Femur (tissue), 1 donor: ENCODE results near the gene NR1D1.

Experiments used
- DNase-seq: peaks from one replicate; pipeline ENCODE4 v3.0.0-alpha.2; 2017

The NR1D1 gene

DNA sequence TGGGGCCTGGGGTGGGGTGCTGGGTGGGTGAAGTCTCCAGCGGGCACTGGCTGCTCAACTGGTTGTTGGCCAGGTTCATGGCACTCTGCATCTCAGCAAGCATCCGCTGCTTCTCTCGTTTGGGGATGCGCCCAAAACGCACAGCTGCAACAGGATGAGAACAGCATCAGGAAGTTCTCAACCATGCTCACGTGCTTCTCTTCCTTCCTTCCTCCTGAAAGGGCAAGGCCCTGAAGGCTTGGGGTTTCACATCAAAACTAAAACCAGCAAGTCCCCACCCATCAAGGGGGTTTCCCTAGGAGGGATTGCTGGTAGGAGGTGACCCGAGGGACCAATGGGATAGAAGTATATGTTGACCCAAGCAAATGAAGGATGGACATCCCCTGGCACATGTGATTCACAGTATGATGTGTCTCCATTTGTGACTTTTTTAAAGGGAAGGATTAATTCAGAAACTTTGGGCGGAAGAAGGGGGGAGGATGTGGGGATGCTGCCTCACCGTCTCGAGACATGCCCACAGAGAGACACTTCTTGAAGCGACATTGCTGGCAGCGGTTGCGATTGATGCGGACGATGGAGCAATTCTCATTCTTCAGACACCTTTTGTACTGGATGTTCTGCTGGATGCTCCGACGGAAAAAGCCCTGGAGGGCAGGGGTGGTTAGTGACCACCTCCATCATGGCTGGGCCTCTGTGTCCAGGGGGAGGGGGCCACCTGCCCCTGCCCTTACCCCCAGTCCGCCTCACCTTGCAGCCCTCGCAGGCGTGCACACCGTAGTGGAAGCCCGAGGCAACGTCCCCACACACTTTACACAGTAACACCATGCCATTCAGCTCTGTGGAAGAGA is 4.2 kb downstream of the NR1D1 start:
- peak; percentile 62 for DNase-seq

DNA sequence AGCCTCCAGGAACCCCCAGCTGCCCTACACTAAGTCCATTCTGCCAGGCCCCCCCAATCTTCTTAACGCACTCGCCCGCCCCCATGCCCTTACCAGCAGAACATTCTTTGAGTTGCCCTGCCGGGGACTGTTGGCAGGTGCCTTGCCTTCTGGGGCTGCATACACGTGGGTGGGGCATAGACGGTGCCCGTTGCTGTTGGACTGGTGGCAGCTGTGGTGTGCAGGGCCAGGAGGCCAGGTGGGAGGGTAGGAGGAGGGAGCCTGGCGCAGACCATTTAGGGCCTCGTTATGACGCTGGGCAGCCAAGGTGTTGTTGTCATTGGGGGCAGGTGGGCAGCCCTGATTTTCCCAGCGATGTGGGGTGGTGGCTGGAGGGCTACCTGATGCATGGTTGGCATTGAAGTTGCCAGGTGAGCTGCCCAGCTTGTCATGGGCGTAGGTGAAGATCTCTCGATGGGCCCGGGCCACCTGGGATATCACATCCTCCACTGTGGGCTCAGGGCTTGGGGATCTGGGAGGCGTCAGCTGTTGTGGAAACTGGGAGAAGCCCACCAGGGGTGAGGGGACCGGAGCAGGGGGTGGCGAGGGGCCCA is 4.9 kb downstream of the NR1D1 start:
- peak; percentile 37 for DNase-seq

DNA sequence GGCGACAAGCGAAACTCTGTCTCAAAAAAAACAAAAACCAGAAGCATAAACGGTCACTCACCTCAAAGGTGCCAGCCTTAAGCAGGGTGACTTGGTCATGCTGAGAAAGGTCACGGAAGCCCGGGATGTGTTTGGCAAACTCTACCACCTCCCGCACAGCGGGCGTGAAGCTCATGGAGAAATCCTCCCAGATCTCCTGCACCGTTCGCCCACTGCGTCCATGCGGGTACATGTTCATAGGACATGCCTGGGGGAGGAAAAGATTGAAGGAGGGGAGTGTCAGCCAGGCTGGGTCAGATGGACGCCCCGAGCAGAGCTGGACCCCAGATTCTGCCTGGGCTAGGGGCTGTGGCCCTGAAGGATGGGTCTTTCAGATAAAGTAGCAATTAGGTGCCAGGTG is 5.5 kb downstream of the NR1D1 start:
- DNase-seq: no peak

DNA sequence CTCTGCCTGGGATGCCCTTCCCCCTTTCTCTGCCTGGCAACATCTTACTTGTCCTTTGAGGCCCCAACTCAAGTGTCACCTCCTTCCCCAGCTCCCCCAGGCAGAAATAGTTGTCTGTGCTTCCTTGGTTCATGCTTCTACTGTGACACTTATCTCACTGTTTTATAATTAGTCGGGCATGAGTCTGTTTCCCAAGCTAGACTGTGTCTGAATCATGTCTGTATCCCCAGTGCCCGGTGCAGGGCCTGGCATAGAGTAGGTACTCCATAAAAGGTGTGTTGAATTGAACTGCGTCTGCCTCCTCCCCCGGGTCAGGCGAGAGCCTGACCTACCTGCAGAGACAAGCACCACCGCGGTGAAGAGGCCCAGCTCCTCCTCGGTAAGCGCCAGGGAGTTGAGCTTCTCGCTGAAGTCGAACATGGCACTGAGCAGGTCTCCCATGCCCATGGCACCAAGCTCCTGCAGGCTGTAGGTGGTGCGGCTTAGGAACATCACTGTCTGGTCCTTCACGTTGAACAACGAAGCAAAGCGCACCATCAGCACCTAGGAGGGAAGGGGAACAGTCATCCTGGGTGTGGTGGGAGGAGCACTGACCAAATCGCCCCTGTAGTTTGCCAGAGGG is 6.7 kb downstream of the NR1D1 start:
- no peak for DNase-seq

DNA sequence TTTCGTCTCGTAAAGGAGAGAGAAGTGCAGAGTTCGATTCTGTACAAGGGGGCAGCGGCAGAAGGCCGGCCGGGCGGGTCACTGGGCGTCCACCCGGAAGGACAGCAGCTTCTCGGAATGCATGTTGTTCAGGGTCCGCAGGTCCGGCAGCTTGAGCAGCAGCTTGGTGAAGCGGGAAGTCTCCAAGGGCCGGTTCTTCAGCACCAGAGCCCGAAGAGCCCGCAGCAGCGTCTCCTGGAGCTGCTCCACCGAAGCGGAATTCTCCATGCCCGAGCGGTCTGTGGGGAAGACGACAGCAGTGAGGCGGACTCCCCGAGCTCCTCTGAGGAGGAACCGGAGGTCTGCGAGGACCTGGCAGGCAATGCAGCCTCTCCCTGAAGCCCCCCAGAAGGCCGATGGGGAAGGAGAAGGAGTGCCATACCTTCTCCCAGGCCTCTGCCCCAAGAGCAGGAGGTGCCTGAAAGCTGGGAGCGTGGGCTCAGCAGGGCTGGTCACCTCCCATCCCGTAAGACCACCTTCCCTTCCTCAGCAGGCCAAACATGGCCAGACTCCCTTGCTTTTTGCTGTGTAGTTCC is 7.3 kb downstream of the NR1D1 start:
- DNase-seq: no peak

DNA sequence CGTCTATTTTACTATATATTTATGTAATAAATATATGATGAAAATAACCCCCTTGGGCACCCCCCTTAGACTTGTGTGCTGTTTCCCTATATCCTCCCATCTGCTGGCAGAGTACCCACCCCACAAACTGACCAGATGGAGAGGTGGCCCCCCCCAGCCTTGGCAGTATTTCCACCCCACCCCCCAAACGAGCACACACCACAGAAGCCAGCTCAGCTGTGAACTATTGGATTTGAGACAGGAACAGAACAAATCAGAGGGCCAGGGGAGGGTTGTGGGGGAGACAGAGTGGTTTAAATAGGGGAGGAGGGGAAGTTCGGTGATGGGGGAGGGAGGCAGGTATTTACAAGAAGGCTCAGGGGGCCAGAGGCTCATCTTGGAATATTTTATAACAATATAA is 7.8 kb downstream of the NR1D1 start:
- DNase-seq: peak; percentile 49

DNA sequence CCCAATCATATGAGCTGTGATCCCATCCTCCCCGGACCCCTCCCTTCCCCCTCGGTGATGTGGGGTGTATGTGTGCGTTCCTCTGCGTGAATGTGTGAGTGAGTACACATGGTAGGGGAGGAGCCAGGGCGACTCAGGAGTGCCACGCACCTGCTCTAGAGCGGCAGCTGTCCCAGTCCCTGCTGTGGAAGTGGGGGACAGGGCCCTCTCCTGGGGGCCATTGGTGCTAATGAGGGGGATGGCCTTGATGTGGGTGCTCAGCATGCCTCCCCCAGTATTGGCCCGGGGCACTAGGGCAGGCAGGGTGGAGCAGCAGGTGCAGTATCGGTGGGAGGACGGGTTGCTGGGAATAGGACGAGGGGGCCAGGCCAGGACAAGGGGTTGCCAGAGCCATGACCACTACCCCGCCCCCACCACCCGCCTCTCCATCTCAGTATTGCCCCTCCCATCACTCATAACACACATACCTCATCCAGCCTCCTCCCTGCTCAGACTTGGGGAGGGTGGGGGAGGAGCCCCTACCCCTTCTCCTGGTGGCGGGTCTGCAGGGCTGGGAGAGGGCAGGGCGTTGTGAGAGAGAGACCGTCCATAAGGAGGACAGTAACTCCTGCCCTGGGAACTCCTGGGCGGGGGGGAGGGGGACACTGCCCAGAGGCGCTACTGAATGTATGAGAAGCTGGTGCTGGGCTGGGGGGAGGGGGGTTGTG is 8.5 kb downstream of the NR1D1 start:
- DNase-seq: peak; percentile 38

DNA sequence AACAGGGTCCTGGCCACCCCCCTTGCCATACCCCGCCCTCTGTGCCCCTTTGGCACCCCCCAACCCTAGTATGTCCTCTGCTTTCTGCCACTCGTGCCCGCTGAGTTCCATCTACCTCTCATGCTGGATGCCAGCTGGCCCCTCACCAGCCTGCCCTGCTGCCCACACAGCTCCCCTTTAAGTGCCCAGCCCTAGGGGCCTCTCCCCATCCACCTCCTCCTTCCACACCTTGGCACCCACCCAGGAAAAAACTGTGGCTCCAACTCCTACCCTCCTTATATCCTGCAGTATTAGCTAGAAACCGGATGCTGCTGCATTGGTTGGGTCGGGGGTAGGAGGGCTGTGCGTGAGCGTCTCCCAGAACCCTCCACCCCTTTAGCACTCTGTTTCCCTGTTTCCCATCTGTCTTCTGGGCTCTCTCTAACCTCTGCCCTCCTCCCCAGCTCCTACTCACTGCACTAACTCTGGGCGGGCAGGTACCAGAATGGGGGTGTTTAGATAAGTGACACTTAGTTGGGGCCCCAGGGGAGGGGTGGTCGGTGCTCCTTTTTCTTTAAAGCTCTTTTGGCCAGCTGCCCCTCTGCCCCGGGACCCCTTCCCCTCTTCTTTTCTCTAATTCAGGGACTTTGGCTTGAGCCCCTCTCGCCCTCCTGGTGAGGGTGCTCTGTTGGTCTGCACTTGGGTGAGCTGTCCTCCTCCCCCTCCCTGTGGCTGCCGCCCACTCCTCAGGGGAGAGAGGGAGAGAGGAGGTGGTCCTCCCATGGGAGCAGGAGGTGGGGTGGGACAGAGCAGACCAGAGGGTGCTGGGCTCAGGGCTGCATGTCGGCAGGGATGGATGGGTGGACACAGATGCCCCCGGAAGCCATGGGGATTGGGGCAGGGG is 9.9 kb downstream of the NR1D1 start:
- DNase-seq: peak; percentile 69

DNA sequence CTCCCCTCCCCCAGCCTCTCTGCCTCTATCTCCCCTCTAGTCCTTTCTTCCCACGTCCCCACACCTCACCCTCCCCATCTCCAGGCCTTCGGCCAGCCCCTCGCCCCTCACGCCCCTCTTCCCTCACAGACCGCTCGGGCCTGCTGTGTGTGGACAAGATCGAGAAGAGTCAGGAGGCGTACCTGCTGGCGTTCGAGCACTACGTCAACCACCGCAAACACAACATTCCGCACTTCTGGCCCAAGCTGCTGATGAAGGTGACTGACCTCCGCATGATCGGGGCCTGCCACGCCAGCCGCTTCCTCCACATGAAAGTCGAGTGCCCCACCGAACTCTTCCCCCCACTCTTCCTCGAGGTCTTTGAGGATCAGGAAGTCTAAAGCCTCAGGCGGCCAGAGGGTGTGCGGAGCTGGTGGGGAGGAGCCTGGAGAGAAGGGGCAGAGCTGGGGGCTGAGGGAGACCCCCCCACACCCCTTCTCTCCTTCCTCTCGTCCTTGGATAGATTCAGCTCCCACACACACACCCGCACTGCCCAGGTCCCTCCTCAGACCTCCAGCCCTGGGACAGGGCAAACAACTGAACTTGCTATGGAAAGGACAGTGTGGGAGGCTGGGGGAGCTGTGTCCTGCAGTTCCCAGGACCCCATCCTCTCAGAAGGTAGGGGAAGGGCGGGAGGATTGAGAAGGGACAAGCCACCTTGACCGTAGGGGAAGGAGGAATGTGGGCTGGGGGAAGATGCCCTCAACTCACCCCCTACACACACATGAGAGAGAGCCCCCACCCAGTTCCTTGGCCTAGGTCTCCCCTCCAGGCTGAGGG is 11.1 kb downstream of the NR1D1 start:
- DNase-seq: no peak

DNA sequence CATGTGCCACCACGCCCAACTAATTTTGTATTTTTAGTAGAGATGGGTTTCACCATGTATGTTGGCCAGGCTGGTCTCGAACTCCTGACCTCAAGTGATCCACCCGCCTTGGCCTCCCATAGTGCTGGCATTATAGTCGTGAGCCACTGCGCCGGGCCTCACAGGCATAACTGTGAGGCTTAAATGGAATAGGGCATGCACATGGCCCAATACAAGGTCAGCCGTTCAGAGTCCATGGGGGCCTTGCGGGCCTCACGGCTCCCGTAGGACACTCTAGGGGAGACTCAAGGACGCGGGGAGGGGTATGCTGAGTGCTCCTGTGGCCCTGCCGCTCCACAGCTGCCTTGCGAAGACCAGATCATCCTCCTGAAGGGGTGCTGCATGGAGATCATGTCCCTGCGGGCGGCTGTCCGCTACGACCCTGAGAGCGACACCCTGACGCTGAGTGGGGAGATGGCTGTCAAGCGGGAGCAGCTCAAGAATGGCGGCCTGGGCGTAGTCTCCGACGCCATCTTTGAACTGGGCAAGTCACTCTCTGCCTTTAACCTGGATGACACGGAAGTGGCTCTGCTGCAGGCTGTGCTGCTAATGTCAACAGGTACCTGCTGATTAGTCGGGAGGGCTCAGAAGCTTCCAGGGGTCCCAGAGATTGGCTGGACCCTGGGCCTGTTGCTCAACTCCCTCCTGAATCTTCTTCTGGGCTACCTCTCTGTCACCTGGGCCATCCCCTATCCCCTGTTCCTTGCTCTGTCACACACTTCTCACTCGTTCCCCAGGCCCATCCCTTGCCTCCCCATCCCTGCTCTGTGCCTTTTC is 12.3 kb downstream of the NR1D1 start:
- no peak for DNase-seq

DNA sequence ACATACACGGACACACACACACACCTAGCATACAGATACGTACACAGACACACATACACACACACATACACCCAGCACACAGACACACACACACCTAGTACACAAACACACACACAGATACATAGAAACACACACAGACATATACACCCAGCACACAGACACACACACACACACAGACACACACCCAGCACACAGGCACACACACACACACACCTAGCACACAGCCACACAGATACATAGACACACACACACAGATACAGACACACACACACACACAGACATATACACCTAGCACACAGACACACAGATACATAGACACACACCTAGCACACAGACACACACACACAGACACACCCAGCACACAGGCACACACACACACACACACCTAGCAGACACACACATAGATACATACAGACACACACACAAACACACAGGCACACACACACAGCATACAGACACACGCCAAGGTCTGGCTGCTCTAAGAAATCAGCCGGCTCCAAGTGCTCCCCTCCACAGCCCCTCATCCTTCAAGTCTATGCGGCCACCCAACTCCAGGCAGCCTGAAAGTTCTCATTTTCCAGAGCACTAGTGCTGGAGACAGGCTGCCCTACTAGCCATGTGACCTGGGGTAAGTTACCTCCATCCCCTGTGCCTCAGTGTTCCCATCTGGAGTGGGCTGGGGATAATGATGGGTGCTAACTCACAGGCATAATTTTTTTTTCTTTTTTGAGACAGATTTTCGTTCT is 13.2 kb downstream of the NR1D1 start:
- DNase-seq: no peak

DNA sequence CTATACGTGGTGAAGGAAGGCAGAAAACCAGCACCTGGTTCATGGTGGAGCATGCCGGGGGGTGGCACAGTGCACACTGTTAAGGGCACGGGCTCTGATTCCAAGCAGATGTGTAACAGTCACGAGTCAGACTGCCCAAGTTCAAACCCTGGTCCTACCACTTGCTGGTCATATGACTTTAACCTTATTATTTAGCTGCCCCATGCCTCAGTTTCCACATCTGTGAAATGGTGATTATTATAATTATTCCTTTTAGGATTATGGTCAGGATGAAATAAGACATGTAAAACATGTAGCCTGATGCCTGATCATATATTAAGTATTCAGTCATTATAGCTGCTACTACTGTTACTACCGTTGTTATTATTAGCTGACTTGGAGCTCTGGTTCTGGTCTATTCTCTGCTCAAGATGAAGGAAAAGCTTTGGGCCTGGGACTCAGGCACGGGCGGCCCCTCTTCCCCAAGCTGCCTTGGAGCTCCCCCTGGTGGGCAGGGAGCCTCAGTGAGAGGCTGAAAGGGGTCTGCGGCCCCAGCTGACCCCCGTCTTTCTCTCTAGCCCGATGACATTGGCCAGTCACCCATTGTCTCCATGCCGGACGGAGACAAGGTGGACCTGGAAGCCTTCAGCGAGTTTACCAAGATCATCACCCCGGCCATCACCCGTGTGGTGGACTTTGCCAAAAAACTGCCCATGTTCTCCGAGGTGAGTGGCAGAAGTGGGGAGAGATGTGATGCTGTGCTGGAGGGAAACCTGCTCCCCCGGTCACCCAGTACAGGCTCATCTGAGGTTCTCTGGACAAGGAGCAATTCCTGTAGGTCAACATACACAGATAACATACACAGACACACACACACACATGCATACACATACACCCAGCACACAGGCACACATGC is 14.0 kb downstream of the NR1D1 start:
- peak; percentile 50 for DNase-seq

DNA sequence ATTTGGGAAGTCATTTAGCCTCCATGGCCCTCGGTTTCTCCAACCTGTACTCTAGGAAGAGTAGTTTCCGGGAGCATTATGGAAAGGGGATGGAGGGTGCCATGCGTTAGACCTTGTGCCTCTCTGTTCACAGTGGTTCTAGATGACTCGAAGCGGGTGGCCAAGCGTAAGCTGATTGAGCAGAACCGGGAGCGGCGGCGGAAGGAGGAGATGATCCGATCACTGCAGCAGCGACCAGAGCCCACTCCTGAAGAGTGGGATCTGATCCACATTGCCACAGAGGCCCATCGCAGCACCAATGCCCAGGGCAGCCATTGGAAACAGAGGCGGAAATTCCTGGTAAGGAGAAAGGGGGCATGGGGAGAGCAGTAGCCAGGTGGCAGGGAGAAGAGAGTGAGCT is 15.9 kb downstream of the NR1D1 start:
- no peak for DNase-seq

DNA sequence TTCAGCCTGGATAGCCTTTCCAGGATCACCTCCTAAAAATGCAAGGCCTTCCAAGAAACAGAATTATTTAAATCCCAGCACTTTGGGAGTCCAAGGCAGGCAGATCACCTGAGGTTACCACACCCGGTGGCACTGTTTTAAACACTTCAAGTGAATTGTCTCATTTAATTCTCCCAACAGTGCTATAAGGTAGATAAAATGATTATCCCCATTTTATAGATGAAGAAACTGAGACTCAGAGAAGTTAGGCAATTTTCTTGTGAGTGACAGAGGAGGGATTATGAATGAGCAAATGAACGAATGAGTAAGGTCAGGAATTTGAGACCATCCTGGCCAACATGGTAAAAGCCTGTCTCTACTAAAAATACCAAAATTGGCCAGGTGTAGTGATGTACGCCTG is 20.8 kb downstream of the NR1D1 start:
- DNase-seq: no peak

DNA sequence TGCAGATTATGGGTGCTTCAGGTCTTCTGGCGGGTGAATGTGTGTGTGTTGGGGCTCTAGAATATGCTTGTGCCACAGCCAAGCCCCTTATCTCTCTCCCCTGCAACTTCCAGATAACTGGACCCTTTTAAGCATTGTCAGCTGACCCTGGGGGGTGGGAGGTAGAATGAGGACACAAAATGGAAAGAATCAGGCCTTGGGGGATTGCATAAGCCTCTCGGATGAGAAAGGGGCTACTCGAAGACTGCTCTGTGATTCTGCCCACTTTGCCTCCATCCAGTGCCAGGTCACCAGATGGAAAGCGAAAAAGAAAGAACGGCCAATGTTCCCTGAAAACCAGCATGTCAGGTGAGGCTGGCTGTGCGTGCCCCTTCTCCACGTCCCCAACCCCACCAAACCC is 23.8 kb downstream of the NR1D1 start:
- no peak for DNase-seq

DNA sequence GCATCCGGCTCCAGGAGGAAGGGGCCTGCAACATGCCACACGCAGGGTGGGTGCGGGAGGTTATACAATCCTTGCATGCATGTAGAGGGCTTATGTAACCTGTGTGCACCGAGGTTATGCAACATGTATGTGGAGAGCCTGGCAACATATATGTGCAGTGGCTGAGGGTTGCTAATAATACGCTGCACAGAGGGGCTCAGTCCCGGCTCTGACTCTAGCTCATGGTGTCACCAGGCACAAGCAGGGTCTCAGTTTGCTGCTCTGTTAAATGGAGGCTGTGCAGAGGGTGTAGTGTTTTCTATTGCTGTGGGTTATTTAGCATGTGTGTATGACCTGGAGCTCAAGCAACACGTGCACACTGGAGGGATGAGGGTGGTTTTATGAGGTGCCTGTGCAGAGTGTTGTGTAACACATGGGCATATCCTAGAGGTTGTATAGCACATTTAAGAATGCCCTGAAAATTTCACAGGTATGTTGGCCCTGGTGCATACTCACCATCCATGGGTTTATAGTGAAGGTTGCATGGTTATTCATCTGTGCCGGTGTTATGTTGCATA is 24.4 kb downstream of the NR1D1 start:
- peak; percentile 25 for DNase-seq

DNA sequence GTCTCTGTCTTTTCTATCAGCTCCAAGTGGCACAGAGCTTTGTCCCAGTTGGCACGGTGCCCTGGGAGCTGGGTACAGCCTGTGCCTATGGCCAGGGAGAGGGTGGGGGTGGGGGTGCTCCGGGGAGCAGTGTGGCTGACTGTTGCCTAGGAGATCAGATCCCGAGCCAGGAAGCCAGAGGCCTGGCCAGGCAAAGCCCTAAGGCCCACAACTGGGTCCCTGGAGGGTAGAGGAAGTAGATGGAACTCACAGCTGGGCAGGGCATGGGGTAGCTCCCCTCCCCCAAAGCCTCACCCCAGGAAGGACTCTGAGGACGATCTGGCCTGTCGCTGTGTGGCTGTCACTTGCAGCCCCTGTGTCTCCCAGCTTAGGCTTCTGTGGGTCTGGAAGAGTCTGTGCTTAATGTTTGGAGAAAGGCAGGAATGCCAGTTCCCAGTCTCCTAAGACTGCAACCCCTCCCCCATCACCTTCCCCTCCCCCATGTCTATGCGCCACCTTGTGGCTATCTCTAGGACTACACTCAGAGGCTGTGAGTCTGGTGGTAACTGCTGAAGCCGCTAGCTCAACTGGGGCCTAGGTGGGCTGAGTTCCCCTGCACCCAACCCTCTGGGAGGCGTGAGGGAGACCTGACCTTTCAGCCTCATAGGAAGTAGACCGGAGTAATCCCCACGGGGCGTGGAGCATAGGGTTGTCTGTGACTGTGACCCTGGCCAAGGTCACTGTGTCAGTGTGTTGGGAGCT is 25.0 kb downstream of the NR1D1 start:
- no peak for DNase-seq

DNA sequence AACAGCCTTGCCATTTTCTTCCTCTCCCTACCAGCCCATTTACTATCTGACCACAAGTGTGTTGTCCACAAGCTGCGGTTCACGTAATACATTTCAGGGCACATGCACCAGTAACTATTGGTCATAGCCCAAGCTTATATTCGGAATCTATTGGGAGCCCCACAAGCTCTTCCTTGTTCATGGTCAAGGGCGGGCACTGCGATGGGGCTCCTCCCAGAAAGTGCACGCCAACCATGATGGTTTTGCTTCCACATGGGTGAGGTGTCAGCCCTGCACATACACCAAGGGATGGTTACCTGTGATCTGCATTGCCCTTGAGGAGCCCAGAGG is 25.6 kb downstream of the NR1D1 start:
- no peak for DNase-seq
